OCI-LY3 (cell line): ENCODE data around the gene LRRC72.

Experiments used
- H2AFZ ChIP-seq: fragments of 200-600, 300-600 bp; shearing (Covaris generic); 2 replicates; pipeline ENCODE4 v1.6.0; 2014; ENCODE audit warnings: antibody characterized with exemption, low read depth, low read length
- H3K27ac ChIP-seq: fragments of 200-600, 300-600 bp; sonication (generic); 2 replicates; pipeline ENCODE4 v1.5.1; 2014; ENCODE audit warnings: mild to moderate bottlenecking, low read length, moderate library complexity, mixed read lengths
- H3K27me3 ChIP-seq: fragments of 200-600, 300-600 bp; sonication (generic); 2 replicates; pipeline ENCODE4 v1.6.1; 2014; ENCODE audit warnings: low read depth, low read length, mixed read lengths
- H3K36me3 ChIP-seq: fragments of 200-600, 300-600 bp; sonication (generic); replicated peaks from 2 replicates; pipeline ENCODE3; 2014; ENCODE audit warnings: low read depth, low read length, mixed read lengths
- H3K4me1 ChIP-seq: fragments of 300-600, 200-600 bp; sonication (generic); 2 replicates; pipeline ENCODE4 v1.6.1; 2014; ENCODE audit warnings: low read length, mixed read lengths
- H3K4me2 ChIP-seq: fragments of 200-600, 300-600 bp; sonication (generic); 2 replicates; pipeline ENCODE4 v1.6.1; 2014; ENCODE audit warnings: low read length, mixed read lengths
- H3K4me3 ChIP-seq: fragments of 300-600, 200-600 bp; sonication (generic); 2 replicates; pipeline ENCODE4 v1.5.1; 2014; ENCODE audit warnings: antibody characterized with exemption, mild to moderate bottlenecking, low read length, moderate library complexity
- H3K79me2 ChIP-seq: fragments of 300-600, 200-600 bp; shearing (Covaris generic); 2 replicates; pipeline ENCODE4 v1.6.1; 2014; ENCODE audit warnings: mild to moderate bottlenecking, low read length, mixed read lengths
- H3K9ac ChIP-seq: fragments of 300-600, 200-600 bp; shearing (Covaris generic); 2 replicates; pipeline ENCODE4 v1.6.0; 2014; ENCODE audit warnings: mild to moderate bottlenecking, low read length, moderate library complexity
- H3K9me3 ChIP-seq: fragments of 200-600, 300-600 bp; shearing (Covaris generic); 2 replicates; pipeline ENCODE4 v1.6.1; 2014; ENCODE audit warnings: low read length, mixed read lengths; ENCODE audit not compliant: insufficient read depth
- H4K20me1 ChIP-seq: fragments of 200-600, 300-600 bp; sonication (generic); 2 replicates; pipeline ENCODE4 v1.6.1; 2016; ENCODE audit warnings: low read length, mixed read lengths; ENCODE audit not compliant: insufficient read depth
- CTCF ChIP-seq: fragments of 200-600, 300-600 bp; sonication (generic); IDR thresholded peaks from 2 replicates; pipeline ENCODE4 v1.5.1; 2014; ENCODE audit warnings: antibody characterized with exemption, low read length, low read depth
- EZH2phosphoT487 ChIP-seq: fragments of 200-600 bp; shearing (Covaris generic); IDR thresholded peaks from 2 replicates; pipeline ENCODE4 v1.6.1; 2018; ENCODE audit warnings: antibody characterized with exemption, mixed run types, low read depth

The LRRC72 gene

GRCh38 chr7:16548428-16548827 lies 21.8 kb downstream of the LRRC72 start:
- H3K9me3 ChIP-seq: no peaks in the 10 kb centered on the region
- H3K36me3 ChIP-seq: no peaks in the 10 kb centered on the region
- no peak overlapping the region for H3K9ac ChIP-seq
- H3K4me3 ChIP-seq: no peak overlapping the region
- no peaks in the 10 kb centered on the region for H4K20me1 ChIP-seq
- H3K79me2 ChIP-seq: no peaks in the 10 kb centered on the region
- no peak overlapping the region for H2AFZ ChIP-seq
- no peak overlapping the region for H3K27ac ChIP-seq
- no peaks in the 10 kb centered on the region for H3K4me1 ChIP-seq
- H3K27me3 ChIP-seq: no peaks in the 10 kb centered on the region
- TF ChIP-seq CTCF (no peak), EZH2phosphoT487 (no peak)
- no peak overlapping the region for H3K4me2 ChIP-seq

- no peak overlapping the region for H2AFZ ChIP-seq
- H3K27me3 ChIP-seq: no peaks in the 10 kb centered on the region
Observed at GRCh38 chr7:16550671-16551070, 24.0 kb downstream of the LRRC72 start.

GRCh38 chr7:16554518-16555236 lies 28.1 kb downstream of the LRRC72 start:
- H3K4me1 ChIP-seq: no peaks in the 10 kb centered on the region
- H4K20me1 ChIP-seq: no peaks in the 10 kb centered on the region
- no peak overlapping the region for H2AFZ ChIP-seq
- no peak overlapping the region for H3K27ac ChIP-seq
- no peak overlapping the region for H3K4me3 ChIP-seq
- H3K79me2 ChIP-seq: no peaks in the 10 kb centered on the region
- no peak overlapping the region for H3K9ac ChIP-seq
- H3K36me3 ChIP-seq: no peaks in the 10 kb centered on the region
- H3K9me3 ChIP-seq: no peaks in the 10 kb centered on the region
- H3K4me2 ChIP-seq: no peak overlapping the region
- no peaks in the 10 kb centered on the region for H3K27me3 ChIP-seq
- no peak for TF ChIP-seq EZH2phosphoT487
- no peak for TF ChIP-seq CTCF

More at GRCh38 chr7:16550671-16551070, 24.0 kb downstream of the LRRC72 start:
- H4K20me1 ChIP-seq: no peaks in the 10 kb centered on the region
- no peak overlapping the region for H3K4me2 ChIP-seq
- H3K9ac ChIP-seq: no peak overlapping the region
- no peak overlapping the region for H3K4me3 ChIP-seq
- no peak overlapping the region for H3K27ac ChIP-seq
- no peaks in the 10 kb centered on the region for H3K9me3 ChIP-seq
- H3K79me2 ChIP-seq: no peaks in the 10 kb centered on the region
- H3K36me3 ChIP-seq: no peaks in the 10 kb centered on the region
- no peaks in the 10 kb centered on the region for H3K4me1 ChIP-seq
- TF ChIP-seq CTCF (no peak), EZH2phosphoT487 (no peak)

GRCh38 chr7:16556359-16556758 lies 29.7 kb downstream of the LRRC72 start:
- H3K27ac ChIP-seq: no peak overlapping the region
- no peak overlapping the region for H2AFZ ChIP-seq
- no peaks in the 10 kb centered on the region for H3K9me3 ChIP-seq
- H3K9ac ChIP-seq: no peak overlapping the region
- no peak overlapping the region for H3K4me2 ChIP-seq
- no peaks in the 10 kb centered on the region for H4K20me1 ChIP-seq
- no peaks in the 10 kb centered on the region for H3K36me3 ChIP-seq
- no peaks in the 10 kb centered on the region for H3K4me1 ChIP-seq
- no peaks in the 10 kb centered on the region for H3K79me2 ChIP-seq
- no peak overlapping the region for H3K4me3 ChIP-seq
- no peaks in the 10 kb centered on the region for H3K27me3 ChIP-seq
- TF ChIP-seq CTCF (no peak), EZH2phosphoT487 (no peak)
